Endothelial cell of umbilical vein (primary cell): ENCODE measurements around the gene IQGAP2. TPM values are rescaled to one million over a fixed set of nuclear protein-coding genes. Genes with fewer than 3 reads are reported as not detected.

Source experiments
- BruUV-seq: library from RNA; stranded (reverse); fragments of 400-500 nt; replicated peaks from 2 replicates; lab custom pipeline; 2021; lab: Mats Ljungman, UMichigan
- CTCF ChIA-PET: fragments of 300-600, 350-600 bp; sonication (Branson Sonifier 250); formaldehyde crosslinking; loops from one replicate; lab custom pipeline; 2021; ENCODE audit warnings: antibody characterized with exemption, inconsistent platforms; lab: Charles Lee
- POLR2A ChIA-PET: fragments of 300-600, 350-600 bp; sonication (Branson Sonifier 250); formaldehyde crosslinking; loops from one replicate; lab custom pipeline; 2021; ENCODE audit warnings: antibody characterized with exemption, inconsistent platforms; lab: Charles Lee
- DNase-seq: peaks from one replicate; pipeline ENCODE4 v3.0.0-alpha.2; 2011; ENCODE audit warnings: low read depth, low spot score
- FAIRE-seq: peaks from 2 replicates; lab custom pipeline; 2011; peaks lifted over from hg19 to GRCh38; lab: Jason Lieb, UNC
- H2AFZ ChIP-seq: 2 replicates; pipeline ENCODE4 v1.6.0; 2012; ENCODE audit warnings: low read depth, low read length, control low read depth, inconsistent platforms
- H3K27ac ChIP-seq: 2 replicates; pipeline ENCODE4 v1.5.1; 2011; ENCODE audit warnings: low read depth, mild to moderate bottlenecking, control low read depth, low read length, moderate library complexity; ENCODE audit not compliant: insufficient read depth
- H3K27me3 ChIP-seq, 2 experiments: 2 replicates each; pipeline versions ENCODE4 v1.6.0 to v1.6.1; 2011; ENCODE audit warnings: low read length in 2 of 2, mixed read lengths in 1 of 2; ENCODE audit not compliant: control insufficient read depth in 2 of 2, insufficient read depth in 2 of 2
- H3K36me3 ChIP-seq, 2 experiments: 2 replicates in 1 of 2; 3 replicates in 1 of 2; pipeline ENCODE4 v1.5.1; 2011; ENCODE audit warnings: low read length in 2 of 2, mild to moderate bottlenecking in 1 of 2, moderate library complexity in 1 of 2; ENCODE audit not compliant: control insufficient read depth in 2 of 2, insufficient read depth in 2 of 2; ENCODE audit errors: extremely low read depth in 1 of 2
- H3K4me1 ChIP-seq: 3 replicates; pipeline ENCODE4 v1.5.1; 2011; ENCODE audit warnings: mild to moderate bottlenecking, low read length; ENCODE audit not compliant: control insufficient read depth, insufficient read depth; ENCODE audit errors: extremely low read depth
- H3K4me2 ChIP-seq: 2 replicates; pipeline ENCODE4 v1.6.1; 2011; ENCODE audit warnings: low read length, control low read depth, mixed read lengths; ENCODE audit not compliant: insufficient read depth
- H3K4me3 ChIP-seq, 3 experiments: fragments of 200-600 bp in 1 of 3; sonication (generic), shearing (Covaris generic) in 1 of 3; replicated peaks in 1 of 3; 2 replicates each; pipeline ENCODE4 v1.5.1; 2011 to 2016; ENCODE audit warnings: control low read depth in 3 of 3, low read length in 3 of 3, mild to moderate bottlenecking in 2 of 3, inconsistent platforms in 1 of 3, low read depth in 1 of 3, moderate library complexity in 1 of 3; ENCODE audit not compliant: insufficient read depth in 1 of 3
- H3K79me2 ChIP-seq: 2 replicates; pipeline ENCODE4 v1.6.0; 2012; ENCODE audit warnings: low read length, inconsistent platforms; ENCODE audit not compliant: control insufficient read depth, insufficient read depth
- H3K9ac ChIP-seq: replicated peaks from 2 replicates; pipeline ENCODE3; 2011; ENCODE audit warnings: low read length, control low read depth; ENCODE audit not compliant: insufficient read depth; ENCODE audit errors: extremely low read depth
- H3K9me1 ChIP-seq: replicated peaks from 3 replicates; pipeline ENCODE4 v1.6.0; 2011; ENCODE audit warnings: mild to moderate bottlenecking, low read length; ENCODE audit not compliant: control insufficient read depth, insufficient read depth; ENCODE audit errors: extremely low read depth
- H3K9me3 ChIP-seq: replicated peaks from 2 replicates; pipeline ENCODE4 v1.5.1; 2012; ENCODE audit warnings: low read length, inconsistent platforms; ENCODE audit not compliant: control insufficient read depth, insufficient read depth
- H4K20me1 ChIP-seq: replicated peaks from 2 replicates; pipeline ENCODE3; 2011; ENCODE audit warnings: mild to moderate bottlenecking, low read length; ENCODE audit not compliant: control insufficient read depth, insufficient read depth; ENCODE audit errors: extremely low read depth
- EZH2 ChIP-seq: IDR thresholded peaks from 2 replicates; pipeline ENCODE4 v1.6.1; 2012; ENCODE audit warnings: borderline replicate concordance, low read depth, mild to moderate bottlenecking, moderate library complexity, low read length, inconsistent platforms; ENCODE audit not compliant: severe bottlenecking
- FOS ChIP-seq: IDR thresholded peaks from 2 replicates; pipeline ENCODE4 v1.6.1; 2011; ENCODE audit warnings: mild to moderate bottlenecking, low read length, moderate library complexity, borderline replicate concordance; ENCODE audit not compliant: insufficient read depth
- GATA2 ChIP-seq: IDR thresholded peaks from 2 replicates; pipeline ENCODE4 v1.7.0; 2011; ENCODE audit warnings: low read depth, mild to moderate bottlenecking, moderate library complexity, mixed read lengths, low read length; ENCODE audit not compliant: insufficient read length, insufficient read depth
- JUN ChIP-seq: IDR thresholded peaks from 2 replicates; pipeline ENCODE4 v1.6.1; 2011; ENCODE audit warnings: borderline replicate concordance, low read depth; ENCODE audit not compliant: insufficient read length, insufficient read depth
- MAX ChIP-seq: IDR thresholded peaks from 2 replicates; pipeline ENCODE4 v1.6.1; 2011; ENCODE audit not compliant: insufficient read depth, insufficient read length
- MYC ChIP-seq: IDR thresholded peaks from one replicate; pipeline ENCODE4 v1.6.1; 2011; ENCODE audit warnings: mild to moderate bottlenecking, low read depth, low read length
- POLR2A ChIP-seq: IDR thresholded peaks from 2 replicates; pipeline ENCODE4 v1.6.1; 2012; ENCODE audit warnings: low read depth, mild to moderate bottlenecking, control low read depth, low read length
- POLR2AphosphoS5 ChIP-seq: IDR thresholded peaks from 2 replicates; pipeline ENCODE4 v1.6.1; 2012; ENCODE audit warnings: low read depth, mild to moderate bottlenecking, control low read depth, low read length, moderate library complexity; ENCODE audit not compliant: insufficient read depth
- dilution Hi-C: fragments of 300-500 bp; cut with MboI; formaldehyde crosslinking; loops from one replicate; pipeline ENCODE4 v1.15.0; 2019; ENCODE audit warnings: low sequenced_read_pairs; ENCODE audit not compliant: extremely low pct_ligation_motif_present
- intact Hi-C: fragments of 100-400 bp; cut with micrococcal nuclease; formaldehyde crosslinking; loops from one replicate; pipeline ENCODE4 v1.10.0; 2022
- polyA plus RNA-seq, 4 experiments: library from polyadenylated mRNA; depleted of rRNA in 3 of 4; stranded (reverse) in 3 of 4; unstranded in 1 of 4; fragments of >200 nt; gene quantifications; 2 replicates each; pipeline versions ENCODE4 v1.2.1 to v1.2.3, GENCODE V29; 2011 to 2012; ENCODE audit warnings: missing spikeins in 1 of 4
- total RNA-seq: library from RNA; stranded (reverse); gene quantifications from 2 replicates; pipeline ENCODE4 v1.2.3, GENCODE V29; 2021
- TF ChIP-seq, protein P1 (sequence below), 2 donors: IDR thresholded peaks; 1 replicate in 1 of 2; 2 replicates in 1 of 2; pipeline ENCODE4 v1.5.1; 2011; ENCODE audit warnings: low read length in 2 of 2, mild to moderate bottlenecking in 2 of 2, moderate library complexity in 2 of 2, control low read depth in 1 of 2, inconsistent platforms in 1 of 2, low read depth in 1 of 2; ENCODE audit not compliant: insufficient read depth in 1 of 2; ENCODE audit errors: extremely low read depth in 1 of 2

The IQGAP2 gene
- total and polyA plus RNA-seq, 2 donors (not counting 3 experiments of a cell fraction or from before 2014, with no cell fraction given): 4.5 to 4.7 TPM

DNA sequence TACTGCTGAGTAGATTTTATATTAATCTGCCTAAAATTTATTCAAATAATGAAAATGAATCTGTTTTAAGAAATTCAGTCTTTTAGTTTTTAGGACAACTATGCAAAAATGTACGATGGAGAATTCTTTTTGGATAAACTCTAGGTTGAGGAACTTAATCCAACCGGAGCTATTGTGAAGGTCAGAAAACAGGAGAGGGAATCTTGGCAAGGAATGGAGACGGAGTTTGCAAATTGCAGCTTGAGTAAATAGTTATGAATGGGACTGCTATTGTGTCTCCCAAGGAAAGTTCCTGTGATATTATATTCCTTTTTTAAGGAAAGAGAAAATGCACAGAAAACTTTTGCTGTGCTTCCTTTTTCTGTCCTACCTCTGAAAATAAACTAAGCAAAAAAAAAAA, 67.9 kb downstream of the IQGAP2 start:
- DNase-seq (no peak), FAIRE-seq (no peak)
- H3K9me3 ChIP-seq: no peaks in the 10 kb centered on the region
- no peak overlapping the region for H3K4me3 ChIP-seq
- H3K4me1 ChIP-seq: no peaks in the 10 kb centered on the region
- ChIA-PET POLR2A (no interaction called here), CTCF (no interaction called here)
- TF ChIP-seq, protein P1, sequence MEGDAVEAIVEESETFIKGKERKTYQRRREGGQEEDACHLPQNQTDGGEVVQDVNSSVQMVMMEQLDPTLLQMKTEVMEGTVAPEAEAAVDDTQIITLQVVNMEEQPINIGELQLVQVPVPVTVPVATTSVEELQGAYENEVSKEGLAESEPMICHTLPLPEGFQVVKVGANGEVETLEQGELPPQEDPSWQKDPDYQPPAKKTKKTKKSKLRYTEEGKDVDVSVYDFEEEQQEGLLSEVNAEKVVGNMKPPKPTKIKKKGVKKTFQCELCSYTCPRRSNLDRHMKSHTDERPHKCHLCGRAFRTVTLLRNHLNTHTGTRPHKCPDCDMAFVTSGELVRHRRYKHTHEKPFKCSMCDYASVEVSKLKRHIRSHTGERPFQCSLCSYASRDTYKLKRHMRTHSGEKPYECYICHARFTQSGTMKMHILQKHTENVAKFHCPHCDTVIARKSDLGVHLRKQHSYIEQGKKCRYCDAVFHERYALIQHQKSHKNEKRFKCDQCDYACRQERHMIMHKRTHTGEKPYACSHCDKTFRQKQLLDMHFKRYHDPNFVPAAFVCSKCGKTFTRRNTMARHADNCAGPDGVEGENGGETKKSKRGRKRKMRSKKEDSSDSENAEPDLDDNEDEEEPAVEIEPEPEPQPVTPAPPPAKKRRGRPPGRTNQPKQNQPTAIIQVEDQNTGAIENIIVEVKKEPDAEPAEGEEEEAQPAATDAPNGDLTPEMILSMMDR (IDR thresholded peaks at IDR 0.05; ENCODE audit: extremely low read depth in 1 of 2, insufficient read depth in 1 of 2, low read depth in 1 of 2, low read length in 2 of 2): no peak
- no peak for TF ChIP-seq MYC
- TF ChIP-seq EZH2: no peak
- no peak for TF ChIP-seq GATA2
- no peak for TF ChIP-seq FOS
- no peak for TF ChIP-seq JUN
- no peak for TF ChIP-seq POLR2A
- TF ChIP-seq POLR2AphosphoS5: no peak
- TF ChIP-seq MAX: no peak
- H4K20me1 ChIP-seq: no peaks in the 10 kb centered on the region
- H3K4me2 ChIP-seq: no peak overlapping the region
- no peak overlapping the region for H3K9ac ChIP-seq
- no TSS peak for BruUV-seq
- intact Hi-C loops: no loop called here
- H3K27me3 ChIP-seq: peaks cover 0 to 2% of the 10 kb centered on the region in 2 experiments
- no peaks in the 10 kb centered on the region for H3K79me2 ChIP-seq
- dilution Hi-C loops: no loop called here
- no peaks in the 10 kb centered on the region for H3K9me1 ChIP-seq
- H2AFZ ChIP-seq: no peak overlapping the region
- H3K36me3 ChIP-seq: no peaks in the 10 kb centered on the region
- no peak overlapping the region for H3K27ac ChIP-seq
